Ectodermal cell (in vitro differentiated cells): ENCODE measurements around the gene DCUN1D2.

Experiments used
- H3K27ac ChIP-seq: 2 replicates; pipeline ENCODE4 v1.7.0; 2013; ENCODE audit warnings: mild to moderate bottlenecking, low read depth, low read length; ENCODE audit not compliant: insufficient read depth, poor library complexity, severe bottlenecking
- H3K27me3 ChIP-seq: 2 replicates; pipeline ENCODE4 v1.7.0; 2013; ENCODE audit warnings: mild to moderate bottlenecking, low read length; ENCODE audit not compliant: insufficient read depth, control insufficient read depth, poor library complexity, severe bottlenecking
- H3K36me3 ChIP-seq: one replicate; pipeline ENCODE4 v1.7.0; 2013; ENCODE audit warnings: low read length; ENCODE audit not compliant: control insufficient read depth, insufficient read depth
- H3K4me1 ChIP-seq: one replicate; pipeline ENCODE4 v1.7.0; 2013; ENCODE audit warnings: low read length; ENCODE audit not compliant: control insufficient read depth, insufficient read depth
- H3K4me3 ChIP-seq: 2 replicates; pipeline ENCODE4 v1.7.0; 2013; ENCODE audit warnings: low read depth, low read length, control low read depth; ENCODE audit not compliant: insufficient read depth
- H3K9me3 ChIP-seq: 2 replicates; pipeline ENCODE4 v1.7.0; 2013; ENCODE audit warnings: mild to moderate bottlenecking, low read length, moderate library complexity; ENCODE audit not compliant: control insufficient read depth
- whole genome bisulfite sequencing, 2 experiments: methylation state at CpG; one replicate each; pipeline ENCODE4 v1.1.7; 2013; ENCODE audit warnings: missing lambda C conversion rate in 2 of 2; 5-methylcytosine and 5-hydroxymethylcytosine counted together

Gene DCUN1D2

GRCh38 chr13:113519556-113519955 is 29.0 kb upstream of the DCUN1D2 start:
- no peak overlapping the region for H3K4me3 ChIP-seq
- H3K9me3 ChIP-seq, result no peaks in the 10 kb centered on the region
- H3K36me3 ChIP-seq, result peaks cover 10% of the 10 kb centered on the region
- no peaks in the 10 kb centered on the region for H3K27me3 ChIP-seq
- 97% methylated on average over 14 of the region's 14 CpGs for WGBS, 2 experiments
- no peaks in the 10 kb centered on the region for H3K4me1 ChIP-seq
- H3K27ac ChIP-seq, result no peak overlapping the region

- 95% methylated on average over 20 to 21 of the region's 21 CpGs for WGBS, 2 experiments
- no peak overlapping the region for H3K4me3 ChIP-seq
- H3K36me3 ChIP-seq, result peaks cover 10% of the 10 kb centered on the region
- no peaks in the 10 kb centered on the region for H3K4me1 ChIP-seq
- H3K27me3 ChIP-seq, result no peaks in the 10 kb centered on the region
- no peaks in the 10 kb centered on the region for H3K9me3 ChIP-seq
- H3K27ac ChIP-seq, result no peak overlapping the region
These were observed 27.7 kb upstream of the DCUN1D2 start for GRCh38 chr13:113518076-113518803.

GRCh38 chr13:113514847-113515246 is 24.3 kb upstream of the DCUN1D2 start:
- H3K27ac ChIP-seq, result no peak overlapping the region
- no peaks in the 10 kb centered on the region for H3K4me1 ChIP-seq
- no peak overlapping the region for H3K4me3 ChIP-seq
- H3K27me3 ChIP-seq, result no peaks in the 10 kb centered on the region
- H3K9me3 ChIP-seq, result no peaks in the 10 kb centered on the region
- WGBS, 2 experiments, result 91 to 97% methylated on average over 5 of the region's 5 CpGs
- H3K36me3 ChIP-seq, result peaks cover 10% of the 10 kb centered on the region

- Histone ChIP-seq H3K4me1 (no peaks in the 10 kb centered on the region), H3K4me3 (no peak overlapping the region), H3K27ac (no peak overlapping the region), H3K27me3 (no peaks in the 10 kb centered on the region), H3K36me3 (peaks cover 13% of the 10 kb centered on the region), H3K9me3 (no peaks in the 10 kb centered on the region)
- WGBS, 2 experiments, result 92 to 95% methylated on average over 7 of the region's 8 CpGs
These were observed 23.2 kb upstream of the DCUN1D2 start for GRCh38 chr13:113513761-113514160.

- Histone ChIP-seq H3K36me3 (peaks cover 13% of the 10 kb centered on the region), H3K27me3 (no peaks in the 10 kb centered on the region), H3K4me1 (no peaks in the 10 kb centered on the region), H3K9me3 (no peaks in the 10 kb centered on the region), H3K4me3 (no peak overlapping the region), H3K27ac (no peak overlapping the region)
- 96 to 97% methylated on average over 15 of the region's 15 CpGs for WGBS, 2 experiments
These were observed 20.9 kb upstream of the DCUN1D2 start for GRCh38 chr13:113511361-113511760.

- WGBS, 2 experiments, result 86 to 87% methylated on average over 21 of the region's 21 CpGs
- H3K27ac ChIP-seq, result no peak overlapping the region
- no peaks in the 10 kb centered on the region for H3K27me3 ChIP-seq
- peaks cover 13% of the 10 kb centered on the region for H3K36me3 ChIP-seq
- H3K4me1 ChIP-seq, result no peaks in the 10 kb centered on the region
- no peak overlapping the region for H3K4me3 ChIP-seq
- H3K9me3 ChIP-seq, result no peaks in the 10 kb centered on the region
These were observed 20.4 kb upstream of the DCUN1D2 start for GRCh38 chr13:113510871-113511270.

- 90 to 93% methylated on average over 10 of the region's 10 CpGs for WGBS, 2 experiments
- peaks cover 13% of the 10 kb centered on the region for H3K36me3 ChIP-seq
These were observed 19.5 kb upstream of the DCUN1D2 start for GRCh38 chr13:113509989-113510388.

GRCh38 chr13:113508521-113509254 is 18.2 kb upstream of the DCUN1D2 start:
- Histone ChIP-seq H3K4me1 (no peaks in the 10 kb centered on the region), H3K36me3 (peaks cover 19% of the 10 kb centered on the region), H3K9me3 (no peaks in the 10 kb centered on the region), H3K4me3 (no peak overlapping the region), H3K27me3 (no peaks in the 10 kb centered on the region), H3K27ac (no peak overlapping the region)
- WGBS, 2 experiments, result 86 to 91% methylated on average over 16 to 17 of the region's 17 CpGs

More at GRCh38 chr13:113509989-113510388, 19.5 kb upstream of the DCUN1D2 start:
- H3K27ac ChIP-seq, result no peak overlapping the region
- H3K9me3 ChIP-seq, result no peaks in the 10 kb centered on the region
- no peaks in the 10 kb centered on the region for H3K27me3 ChIP-seq
- no peaks in the 10 kb centered on the region for H3K4me1 ChIP-seq
- H3K4me3 ChIP-seq, result no peak overlapping the region

GRCh38 chr13:113507505-113508345 is 17.2 kb upstream of the DCUN1D2 start:
- Histone ChIP-seq H3K27me3 (no peaks in the 10 kb centered on the region), H3K27ac (no peak overlapping the region), H3K9me3 (no peaks in the 10 kb centered on the region), H3K4me1 (no peaks in the 10 kb centered on the region), H3K4me3 (no peak overlapping the region), H3K36me3 (peaks cover 23% of the 10 kb centered on the region)
- WGBS, 2 experiments, result 88% methylated on average over 21 of the region's 21 CpGs

GRCh38 chr13:113506871-113507388 is 16.4 kb upstream of the DCUN1D2 start:
- H3K36me3 ChIP-seq, result peaks cover 23% of the 10 kb centered on the region
- 91% methylated on average over 21 of the region's 21 CpGs for WGBS, 2 experiments
- no peaks in the 10 kb centered on the region for H3K4me1 ChIP-seq
- H3K27me3 ChIP-seq, result no peaks in the 10 kb centered on the region
- no peak overlapping the region for H3K4me3 ChIP-seq
- H3K27ac ChIP-seq, result no peak overlapping the region
- H3K9me3 ChIP-seq, result no peaks in the 10 kb centered on the region
